OCI-LY3 (cell line): ENCODE results near the gene MYH15.

Experiments used
- EZH2phosphoT487 ChIP-seq: fragments of 200-600 bp; shearing (Covaris generic); IDR thresholded peaks from 2 replicates; pipeline ENCODE4 v1.6.1; 2018; ENCODE audit warnings: antibody characterized with exemption, mixed run types, low read depth
- TF ChIP-seq, protein P1 (sequence below): fragments of 200-600, 300-600 bp; sonication (generic); IDR thresholded peaks from 2 replicates; pipeline ENCODE4 v1.5.1; 2014; ENCODE audit warnings: antibody characterized with exemption, low read length, low read depth

- TF ChIP-seq, protein P1, sequence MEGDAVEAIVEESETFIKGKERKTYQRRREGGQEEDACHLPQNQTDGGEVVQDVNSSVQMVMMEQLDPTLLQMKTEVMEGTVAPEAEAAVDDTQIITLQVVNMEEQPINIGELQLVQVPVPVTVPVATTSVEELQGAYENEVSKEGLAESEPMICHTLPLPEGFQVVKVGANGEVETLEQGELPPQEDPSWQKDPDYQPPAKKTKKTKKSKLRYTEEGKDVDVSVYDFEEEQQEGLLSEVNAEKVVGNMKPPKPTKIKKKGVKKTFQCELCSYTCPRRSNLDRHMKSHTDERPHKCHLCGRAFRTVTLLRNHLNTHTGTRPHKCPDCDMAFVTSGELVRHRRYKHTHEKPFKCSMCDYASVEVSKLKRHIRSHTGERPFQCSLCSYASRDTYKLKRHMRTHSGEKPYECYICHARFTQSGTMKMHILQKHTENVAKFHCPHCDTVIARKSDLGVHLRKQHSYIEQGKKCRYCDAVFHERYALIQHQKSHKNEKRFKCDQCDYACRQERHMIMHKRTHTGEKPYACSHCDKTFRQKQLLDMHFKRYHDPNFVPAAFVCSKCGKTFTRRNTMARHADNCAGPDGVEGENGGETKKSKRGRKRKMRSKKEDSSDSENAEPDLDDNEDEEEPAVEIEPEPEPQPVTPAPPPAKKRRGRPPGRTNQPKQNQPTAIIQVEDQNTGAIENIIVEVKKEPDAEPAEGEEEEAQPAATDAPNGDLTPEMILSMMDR, result no peak
- no peak for TF ChIP-seq EZH2phosphoT487
Measured at GRCh38 chr3:108479224-108479623, 31.2 kb downstream of the MYH15 start.
